Measurements from ENCODE around the gene PARP11.

The PARP11 gene

GRCh38 chr12:3770891-3771290 is 102.3 kb downstream of the PARP11 start:
- no CpG with 5 or more reads among the region's 1 CpG for WGBS
- Histone ChIP-seq H3K4me1 (ENCODE audit: insufficient read depth, low read length) (no peaks in the 10 kb centered on the region), H3K9me3 (ENCODE audit: insufficient read depth, low read depth, low read length) (no peaks in the 10 kb centered on the region; the same call in 1 of the 2 replicates), H3K9ac (ENCODE audit: low read depth, low read length) (no peak overlapping the region), H3K36me3 (ENCODE audit: insufficient read depth, low read length) (no peaks in the 10 kb centered on the region), H3K4me3 (ENCODE audit: low read length) (no peak overlapping the region), H3K27ac (ENCODE audit: low read depth, low read length) (no peak overlapping the region), H3K27me3 (ENCODE audit: insufficient read depth, low read length) (no peaks in the 10 kb centered on the region)

- WGBS = 94% methylated on average over 2 of the region's 3 CpGs
- no peak overlapping the region for H3K9ac ChIP-seq (ENCODE audit: low read depth, low read length)
- H3K27me3 ChIP-seq (ENCODE audit: insufficient read depth, low read length) = no peaks in the 10 kb centered on the region
- no peak overlapping the region for H3K27ac ChIP-seq (ENCODE audit: low read depth, low read length)
- no peaks in the 10 kb centered on the region; the same call in 1 of the 2 replicates for H3K9me3 ChIP-seq (ENCODE audit: insufficient read depth, low read depth, low read length)
- no peak overlapping the region for H3K4me3 ChIP-seq (ENCODE audit: low read length)
- H3K4me1 ChIP-seq (ENCODE audit: insufficient read depth, low read length) = no peaks in the 10 kb centered on the region
- H3K36me3 ChIP-seq (ENCODE audit: insufficient read depth, low read length) = no peaks in the 10 kb centered on the region
Measured at GRCh38 chr12:3768911-3769447, 104.2 kb downstream of the PARP11 start.

- Histone ChIP-seq H3K9me3 (ENCODE audit: insufficient read depth, low read depth, low read length) (no peaks in the 10 kb centered on the region), H3K27me3 (ENCODE audit: insufficient read depth, low read length) (no peaks in the 10 kb centered on the region), H3K4me3 (ENCODE audit: low read length) (no peak overlapping the region), H3K4me1 (ENCODE audit: insufficient read depth, low read length) (no peaks in the 10 kb centered on the region), H3K27ac (ENCODE audit: low read depth, low read length) (no peak overlapping the region), H3K9ac (ENCODE audit: low read depth, low read length) (no peak overlapping the region), H3K36me3 (ENCODE audit: insufficient read depth, low read length) (no peaks in the 10 kb centered on the region)
- WGBS = 82% methylated on average over 6 of the region's 7 CpGs
Measured at GRCh38 chr12:3761116-3761735, 112.0 kb downstream of the PARP11 start.

GRCh38 chr12:3759878-3760277 is 113.3 kb downstream of the PARP11 start:
- H3K9me3 ChIP-seq (ENCODE audit: insufficient read depth, low read depth, low read length) = no peaks in the 10 kb centered on the region
- 92% methylated on average over 2 of the region's 2 CpGs for WGBS
- H3K4me1 ChIP-seq (ENCODE audit: insufficient read depth, low read length) = no peaks in the 10 kb centered on the region
- H3K36me3 ChIP-seq (ENCODE audit: insufficient read depth, low read length) = no peaks in the 10 kb centered on the region
- H3K9ac ChIP-seq (ENCODE audit: low read depth, low read length) = no peak overlapping the region
- H3K4me3 ChIP-seq (ENCODE audit: low read length) = no peak overlapping the region
- H3K27me3 ChIP-seq (ENCODE audit: insufficient read depth, low read length) = no peaks in the 10 kb centered on the region
- no peak overlapping the region for H3K27ac ChIP-seq (ENCODE audit: low read depth, low read length)

Data from HUES64 (cell line).